NOMO-1 treated with DMSO at 0.1 percent for 48 hours (cell line): ENCODE data around the gene FEM1B.

Experiments used
- DNase-seq: peaks from one replicate; lab custom pipeline; 2025; ENCODE audit not compliant: unreplicated experiment; lab: John Stamatoyannopoulos, UW

The FEM1B gene

GRCh38 chr15:68258692-68259091 lies 18.9 kb upstream of the FEM1B start:
- DNase-seq: no peak

DNA sequence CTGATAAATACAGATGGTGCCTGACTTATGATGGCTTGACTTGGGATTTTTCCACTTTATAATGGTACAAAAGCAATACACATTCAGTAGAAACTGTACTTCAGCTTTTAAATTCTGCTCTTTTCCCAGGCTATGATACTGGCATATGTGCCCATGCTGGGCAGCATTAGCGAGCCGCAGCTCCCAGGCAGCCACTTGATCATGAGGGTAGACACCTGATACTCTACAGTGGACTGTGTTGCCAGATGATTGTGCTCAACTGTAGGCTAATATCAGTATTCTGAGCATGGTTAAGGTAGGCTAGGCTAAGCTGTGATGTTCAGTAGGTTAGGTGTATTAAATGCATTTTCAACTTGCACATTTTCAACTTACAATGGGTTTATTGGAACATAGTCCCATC lies 17.7 kb upstream of the FEM1B start:
- DNase-seq: no peak

GRCh38 chr15:68261241-68261640 lies 16.3 kb upstream of the FEM1B start:
- DNase-seq: no peak

- DNase-seq: no peak
Observed at GRCh38 chr15:68261980-68262379, 15.6 kb upstream of the FEM1B start.

DNA sequence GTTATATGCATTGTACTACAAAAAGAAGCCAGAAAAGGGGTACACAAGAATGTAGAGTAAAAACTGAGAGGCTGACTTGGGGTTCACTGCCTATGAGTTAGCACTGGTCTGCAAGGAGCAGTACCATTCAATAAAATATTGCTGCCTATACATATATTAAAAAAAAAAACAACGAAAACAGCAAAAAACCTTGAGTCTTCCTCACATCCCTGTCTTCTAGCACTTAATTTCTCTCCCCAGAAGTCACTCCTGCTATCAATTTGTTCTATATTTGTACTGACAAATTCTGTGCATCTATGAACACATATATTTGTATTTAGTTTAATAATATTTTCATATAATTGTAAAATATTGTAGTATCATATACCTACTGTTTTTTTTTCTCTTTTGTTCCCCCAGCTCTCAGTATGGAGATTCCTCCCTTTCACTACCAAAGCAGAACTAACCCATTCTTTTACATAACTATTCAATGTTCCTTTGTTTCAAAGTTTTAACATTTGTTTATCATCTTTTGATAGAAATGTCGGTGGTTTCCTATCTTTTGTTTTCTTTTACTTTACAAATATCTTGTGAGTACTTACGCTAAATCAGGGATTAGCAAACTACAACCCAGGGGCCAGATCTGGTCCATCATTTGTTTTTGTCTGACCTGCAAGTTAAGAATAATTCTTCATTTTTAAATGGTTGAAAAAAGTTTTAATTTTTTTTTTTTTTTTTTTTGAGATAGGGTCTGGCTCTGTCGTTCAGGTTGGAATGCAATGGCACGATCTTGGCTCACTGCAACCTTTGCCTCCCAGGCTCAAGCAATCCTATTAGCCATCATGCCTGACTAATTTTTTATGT lies 14.8 kb upstream of the FEM1B start:
- no peak for DNase-seq

- DNase-seq: no peak
Observed at GRCh38 chr15:68264282-68264681, 13.3 kb upstream of the FEM1B start.

GRCh38 chr15:68265081-68265480 lies 12.5 kb upstream of the FEM1B start:
- no peak for DNase-seq

DNA sequence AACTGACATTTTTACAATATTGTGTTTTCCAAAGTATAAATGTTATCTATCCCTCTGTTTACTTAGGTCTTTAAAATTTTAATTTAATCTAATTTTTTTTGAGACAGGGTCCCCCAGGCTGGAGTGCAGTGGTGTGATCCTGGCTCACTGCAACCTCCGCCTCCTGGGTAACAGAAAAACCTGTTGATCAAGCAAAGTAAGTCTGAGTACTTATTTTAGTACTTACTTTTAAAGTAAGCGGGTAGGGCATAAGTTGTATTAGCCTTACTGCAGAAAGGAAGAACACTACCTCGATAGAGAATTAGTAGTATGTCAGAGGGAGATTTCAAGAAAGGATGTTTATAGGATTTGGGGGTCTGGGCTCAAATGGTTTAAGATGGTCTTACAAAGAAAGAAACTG lies 11.9 kb upstream of the FEM1B start:
- no peak for DNase-seq

- no peak for DNase-seq
Observed at GRCh38 chr15:68268405-68268804, 9.1 kb upstream of the FEM1B start.

DNA sequence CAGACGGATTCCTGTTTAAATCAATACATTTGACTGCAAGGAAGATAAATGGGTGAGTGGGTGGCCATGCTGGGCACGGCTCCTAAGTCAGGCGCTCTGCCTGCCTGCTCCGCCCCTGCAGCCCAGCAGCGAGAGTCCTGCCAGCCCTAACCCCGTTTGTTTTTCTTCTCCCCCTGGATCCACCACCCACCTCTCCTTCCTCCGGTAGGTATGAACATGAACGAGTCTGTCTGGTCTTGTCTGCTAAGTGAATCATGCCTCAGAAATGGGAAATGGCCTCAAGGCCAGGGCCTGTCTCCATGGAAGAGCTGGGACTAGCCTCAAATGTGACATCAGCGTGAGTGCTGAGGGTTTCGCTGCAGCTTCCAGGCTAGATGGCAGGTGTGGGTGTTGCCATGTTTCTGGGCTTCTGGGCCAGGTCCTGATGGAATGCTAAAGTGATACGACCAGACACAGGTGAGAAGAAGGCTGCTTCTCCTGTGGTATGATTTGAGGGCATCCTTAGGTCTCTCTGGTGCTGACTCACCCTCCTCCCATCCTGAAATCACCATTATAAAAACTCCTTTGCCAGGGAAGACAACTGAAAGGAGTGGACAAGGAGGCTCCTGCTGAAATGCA lies 5.6 kb upstream of the FEM1B start:
- no peak for DNase-seq

DNA sequence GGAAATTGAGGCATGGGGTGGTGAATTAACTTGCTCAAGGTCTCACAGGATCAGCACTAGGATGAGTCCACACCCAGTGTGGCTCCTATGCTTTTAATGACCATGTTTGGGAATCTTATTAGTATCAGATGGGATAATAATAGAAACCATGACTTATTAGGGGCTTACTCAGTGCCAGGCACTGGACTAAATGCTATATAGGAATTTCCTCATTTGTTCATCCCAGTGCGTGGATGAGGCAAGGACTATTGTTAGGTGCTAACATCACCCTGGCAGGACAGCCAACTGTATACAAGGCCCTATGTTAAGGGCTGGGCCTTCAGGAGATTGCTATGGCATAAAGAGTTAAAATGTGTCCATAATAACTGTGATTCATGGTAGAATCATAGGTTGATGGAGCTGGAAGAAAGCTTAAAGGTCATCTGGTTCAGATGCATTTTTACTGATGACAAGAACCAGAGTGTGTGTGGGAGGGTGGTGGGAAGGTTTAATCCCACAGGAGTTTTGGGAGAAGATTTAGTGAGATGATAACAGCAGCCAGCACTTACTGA lies 4.7 kb upstream of the FEM1B start:
- DNase-seq: no peak

GRCh38 chr15:68274201-68274848 lies 3.2 kb upstream of the FEM1B start:
- no peak for DNase-seq

DNA sequence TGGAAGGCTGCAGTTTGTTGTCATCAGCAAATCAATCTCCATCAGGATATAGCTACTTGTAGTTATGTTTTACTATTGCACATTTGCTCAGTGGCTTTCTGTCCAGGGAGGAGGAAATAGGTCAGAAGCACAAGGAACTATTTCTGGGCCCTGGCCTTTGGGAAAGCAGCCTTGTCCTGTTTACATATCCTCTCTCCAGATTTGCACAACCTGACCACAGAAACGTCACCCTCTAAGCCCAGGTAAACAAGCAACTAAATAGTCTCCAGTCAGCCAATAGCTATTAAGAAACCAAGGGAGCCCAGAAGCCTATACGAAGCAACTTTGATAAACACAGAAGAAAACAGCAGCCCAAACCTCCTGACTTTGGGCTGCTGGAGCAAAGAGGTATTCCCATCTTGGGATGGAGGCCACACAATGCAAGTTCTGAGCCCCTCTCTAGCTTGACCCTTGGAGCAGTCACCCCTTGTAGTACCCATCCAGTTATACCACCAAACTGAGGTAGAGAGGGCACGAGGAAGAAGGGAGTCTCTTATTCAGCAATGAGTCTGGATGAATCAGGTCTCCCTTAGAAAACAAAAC lies 2.3 kb upstream of the FEM1B start:
- no peak for DNase-seq

DNA sequence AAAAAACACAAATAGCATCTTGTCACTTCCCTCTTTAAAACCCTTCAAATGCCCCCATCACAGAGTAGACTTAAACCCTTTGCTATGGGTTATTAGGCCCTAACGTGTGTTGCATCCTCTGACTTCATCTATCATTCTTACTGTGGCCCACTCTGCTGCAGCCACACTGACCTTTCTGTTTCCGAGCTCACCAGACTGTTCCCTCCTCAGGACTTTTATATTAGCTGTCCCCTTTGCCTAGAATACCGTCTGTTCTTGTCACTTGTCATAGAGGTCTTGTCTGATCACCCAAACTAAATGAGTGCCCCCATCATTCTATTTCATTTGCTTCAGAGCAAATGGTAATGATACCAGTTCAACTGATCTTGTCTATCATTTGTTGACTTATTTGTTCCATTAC lies 877 bp upstream of the FEM1B start:
- DNase-seq: no peak

- DNase-seq: no peak
Observed at GRCh38 chr15:68277131-68277602, 378 bp upstream of the FEM1B start.

DNA sequence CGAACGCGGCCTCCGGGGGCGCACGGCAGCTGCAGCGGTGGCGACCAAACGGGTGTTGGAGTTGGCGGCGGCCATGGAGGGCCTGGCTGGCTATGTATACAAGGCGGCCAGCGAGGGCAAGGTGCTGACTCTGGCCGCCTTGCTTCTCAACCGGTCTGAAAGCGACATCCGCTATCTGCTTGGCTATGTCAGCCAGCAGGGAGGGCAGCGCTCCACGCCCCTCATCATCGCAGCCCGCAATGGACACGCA lies 725 bp downstream of the FEM1B start:
- no peak for DNase-seq

- no peak for DNase-seq
Observed at GRCh38 chr15:68278595-68279405, 1.3 kb downstream of the FEM1B start.

- peak; percentile 10 for DNase-seq
Observed at GRCh38 chr15:68279779-68280753, 2.5 kb downstream of the FEM1B start.

GRCh38 chr15:68281008-68281407 lies 3.5 kb downstream of the FEM1B start:
- no peak for DNase-seq

DNA sequence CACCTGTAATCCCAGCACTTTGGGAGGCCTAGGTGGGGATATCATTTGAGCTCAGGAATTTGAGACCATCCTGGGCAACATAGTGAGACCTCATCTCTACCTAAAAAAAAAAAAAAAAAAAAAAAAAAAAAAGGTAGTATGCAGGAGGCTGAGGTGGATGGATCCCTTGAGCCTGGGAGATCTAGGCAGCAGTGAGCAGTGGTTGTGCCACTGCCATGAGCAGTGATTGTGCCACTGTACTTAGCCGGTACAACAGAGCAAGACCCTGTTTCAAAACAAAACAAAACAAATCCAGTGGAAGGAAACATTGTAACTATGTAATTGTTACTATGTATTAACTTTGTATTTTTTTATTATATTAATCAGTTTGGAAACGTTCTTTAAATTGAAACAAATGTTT lies 5.9 kb downstream of the FEM1B start:
- no peak for DNase-seq
